B cell (primary cell): ENCODE results near the gene CEP44. TPM values are rescaled to one million over a fixed set of nuclear protein-coding genes. Genes with fewer than 3 reads are reported as not detected.

ENCODE experiments used
- ATAC-seq: fragments of 200-7000 bp; cut with Tn5 transposase; one replicate; pipeline ENCODE4 v1.10.0; 2021; ENCODE audit warnings: low read depth, mild to moderate bottlenecking, moderate number of reproducible peaks, moderate library complexity
- CTCF ChIA-PET: fragments of 350-600 bp; sonication (Branson Sonifier 250); formaldehyde crosslinking; loops from one replicate; lab custom pipeline; 2021; ENCODE audit warnings: antibody characterized with exemption, inconsistent platforms; lab: Charles Lee
- POLR2A ChIA-PET: fragments of 350-600 bp; sonication (Branson Sonifier 250); formaldehyde crosslinking; loops from one replicate; lab custom pipeline; 2021; ENCODE audit warnings: antibody characterized with exemption; lab: Charles Lee
- DNase-seq: peaks from one replicate; pipeline ENCODE4 v3.0.0; 2013
- H2AFZ ChIP-seq: 2 replicates; pipeline ENCODE4 v1.6.1; 2012; ENCODE audit warnings: mild to moderate bottlenecking, low read depth, low read length; ENCODE audit not compliant: insufficient read depth, poor library complexity, severe bottlenecking
- H3K27ac ChIP-seq, 2 donors: 1 replicate in 1 of 2; 2 replicates in 1 of 2; pipeline ENCODE4 v1.5.1; 2012 to 2013; ENCODE audit warnings: low read length in 2 of 2, mild to moderate bottlenecking in 2 of 2, moderate library complexity in 1 of 2
- H3K27me3 ChIP-seq, 4 experiments: fragments of 200-600 bp in 1 of 4; sonication (generic) in 1 of 4; replicated peaks in 1 of 4; 1 replicate in 2 of 4; 2 replicates in 2 of 4; pipeline versions ENCODE4 v1.6.1 to v1.7.0; 2013 to 2016; ENCODE audit warnings: low read length in 3 of 4, mild to moderate bottlenecking in 2 of 4, mixed read lengths in 1 of 4, moderate library complexity in 1 of 4; ENCODE audit not compliant: insufficient read depth in 4 of 4, control insufficient read depth in 3 of 4; ENCODE audit errors: control extremely low read depth in 1 of 4
- H3K36me3 ChIP-seq, 2 experiments: replicated peaks in 1 of 2; 1 replicate in 1 of 2; 2 replicates in 1 of 2; pipeline versions ENCODE4 v1.6.1 to v1.7.1; 2013; ENCODE audit warnings: low read length in 1 of 2; ENCODE audit not compliant: insufficient read depth in 2 of 2, control insufficient read depth in 1 of 2; ENCODE audit errors: control extremely low read depth in 1 of 2, extremely low read depth in 1 of 2
- H3K4me1 ChIP-seq, 2 donors: fragments of 200-600 bp in 1 of 2; sonication (generic) in 1 of 2; 1 replicate in 1 of 2; 2 replicates in 1 of 2; pipeline versions ENCODE4 v1.5.1 to v1.6.1; 2013 to 2017; ENCODE audit warnings: low read length in 2 of 2; ENCODE audit not compliant: control insufficient read depth in 2 of 2, insufficient read depth in 2 of 2
- H3K4me2 ChIP-seq: replicated peaks from 2 replicates; pipeline ENCODE3; 2012; ENCODE audit warnings: mild to moderate bottlenecking, low read depth, low read length; ENCODE audit not compliant: poor library complexity, severe bottlenecking
- H3K4me3 ChIP-seq, 5 experiments: fragments of 200-600 bp in 1 of 5; sonication (generic) in 1 of 5; 1 replicate in 3 of 5; 2 replicates in 2 of 5; pipeline versions ENCODE4 v1.5.1 to v1.7.0; 2011 to 2016; ENCODE audit warnings: low read length in 4 of 5, mild to moderate bottlenecking in 4 of 5, low read depth in 2 of 5, control low read depth in 1 of 5, moderate library complexity in 1 of 5; ENCODE audit not compliant: insufficient read depth in 1 of 5; ENCODE audit errors: control extremely low read depth in 1 of 5, extremely low read depth in 1 of 5
- H3K79me2 ChIP-seq: fragments of 200-600 bp; sonication (generic); one replicate; pipeline ENCODE4 v1.6.0; 2016; ENCODE audit warnings: low read length; ENCODE audit not compliant: control insufficient read depth, insufficient read depth
- H3K9ac ChIP-seq: fragments of 200-600 bp; sonication (generic); 2 replicates; pipeline ENCODE4 v1.6.1; 2017; ENCODE audit warnings: mild to moderate bottlenecking, low read length, moderate library complexity
- H3K9me3 ChIP-seq, 3 donors: one replicate each; pipeline versions ENCODE4 v1.6.1 to v1.7.1; 2013; ENCODE audit warnings: low read length in 2 of 3; ENCODE audit not compliant: control insufficient read depth in 2 of 3, insufficient read depth in 1 of 3; ENCODE audit errors: control extremely low read depth in 1 of 3
- H4K20me1 ChIP-seq: 2 replicates; pipeline ENCODE4 v1.6.0; 2012; ENCODE audit warnings: mild to moderate bottlenecking, low read length; ENCODE audit not compliant: insufficient read depth, control insufficient read depth, poor library complexity, severe bottlenecking
- H3K27ac Mint-ChIP-seq: one replicate; pipeline ENCODE4 v1.8.0; 2021; ENCODE audit warnings: mixed read lengths
- H3K27me3 Mint-ChIP-seq: one replicate; pipeline ENCODE4 v1.8.0; 2021; ENCODE audit warnings: mixed read lengths
- H3K4me1 Mint-ChIP-seq: one replicate; pipeline ENCODE4 v1.8.0; 2021; ENCODE audit warnings: mixed read lengths
- H3K4me3 Mint-ChIP-seq: one replicate; pipeline ENCODE4 v1.8.0; 2021; ENCODE audit warnings: mixed read lengths
- H3K9me3 Mint-ChIP-seq: one replicate; pipeline ENCODE4 v1.8.0; 2022; ENCODE audit warnings: mixed read lengths; ENCODE audit not compliant: insufficient read depth
- EZH2 ChIP-seq: IDR thresholded peaks from 2 replicates; pipeline ENCODE4 v1.6.1; 2012; ENCODE audit warnings: borderline replicate concordance, low read depth, mild to moderate bottlenecking, moderate library complexity, low read length; ENCODE audit not compliant: insufficient read depth, poor library complexity, severe bottlenecking
- WGBS: methylation state at CpG from one replicate; pipeline ENCODE4 v1.1.5; 2013; ENCODE audit warnings: missing lambda C conversion rate; ENCODE audit not compliant: insufficient coverage; 5-methylcytosine and 5-hydroxymethylcytosine counted together
- intact Hi-C: fragments of 100-400 bp; cut with micrococcal nuclease; formaldehyde crosslinking; loops from one replicate; pipeline ENCODE4 v1.10.0; 2022
- polyA plus RNA-seq: library from polyadenylated mRNA; depleted of rRNA; stranded (reverse); fragments of >200 nt; gene quantifications from 2 replicates; pipeline ENCODE4 v1.2.3, GENCODE V29; 2012
- total RNA-seq, 2 donors: library from RNA; stranded (reverse); fragments of 120-200 nt in 1 of 2; gene quantifications; 1 replicate in 1 of 2; 2 replicates in 1 of 2; pipeline versions ENCODE4 v1.2.3 to v1.2.4, GENCODE V29; 2013 to 2022
- TF ChIP-seq, protein P1 (sequence below): fragments of 200-600 bp; IDR thresholded peaks from one replicate; pipeline ENCODE4 v1.8.0; 2022; ENCODE audit warnings: antibody characterized with exemption, mild to moderate bottlenecking

The CEP44 gene
- total and polyA plus RNA-seq, 2 donors (not counting 1 experiment from before 2014, with no cell fraction given): 3.5 to 25.2 TPM

DNA sequence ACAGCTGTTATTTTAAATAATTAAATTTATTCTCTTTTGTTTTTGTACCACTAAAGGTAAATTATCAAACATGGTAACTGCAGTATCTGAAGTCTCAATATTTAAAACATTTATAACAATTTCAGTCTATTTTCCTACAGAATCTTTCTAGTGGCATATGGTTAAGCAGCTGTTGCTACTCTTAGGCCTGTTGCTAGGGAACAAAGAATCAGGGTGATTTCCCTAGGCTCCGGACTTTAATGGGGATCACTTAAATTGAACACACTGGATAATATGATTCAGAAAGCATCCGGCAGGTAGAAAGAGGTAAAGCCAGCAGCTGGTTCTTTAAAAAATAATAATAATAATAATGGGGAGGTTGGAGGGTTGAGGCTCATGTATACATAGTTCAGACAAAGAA is 17.8 kb upstream of the CEP44 start:
- ATAC-seq (no peak), DNase-seq (no peak)
- no peak overlapping the region for H3K4me3 Mint-ChIP-seq
- no peak overlapping the region for H2AFZ ChIP-seq
- no peak overlapping the region for H3K9ac ChIP-seq
- peaks cover 24% of the 10 kb centered on the region for H4K20me1 ChIP-seq
- H3K4me2 ChIP-seq: no peak overlapping the region
- no peak overlapping the region for H3K4me3 ChIP-seq
- H3K27ac ChIP-seq: no peak overlapping the region
- H3K79me2 ChIP-seq: peaks cover 50% of the 10 kb centered on the region
- CTCF ChIA-PET: no interaction called here
- POLR2A ChIA-PET: no interaction called here
- intact Hi-C loops: no loop called here
- H3K9me3 ChIP-seq: no peaks in the 10 kb centered on the region
- no CpG with 5 or more reads among the region's 2 CpGs for WGBS
- no peak overlapping the region for H3K27ac Mint-ChIP-seq
- H3K27me3 ChIP-seq: no peaks in the 10 kb centered on the region
- H3K27me3 Mint-ChIP-seq: no peaks in the 10 kb centered on the region
- peaks cover 0 to 3% of the 10 kb centered on the region in 2 experiments for H3K36me3 ChIP-seq
- no peaks in the 10 kb centered on the region for H3K9me3 Mint-ChIP-seq
- TF ChIP-seq, protein P1, sequence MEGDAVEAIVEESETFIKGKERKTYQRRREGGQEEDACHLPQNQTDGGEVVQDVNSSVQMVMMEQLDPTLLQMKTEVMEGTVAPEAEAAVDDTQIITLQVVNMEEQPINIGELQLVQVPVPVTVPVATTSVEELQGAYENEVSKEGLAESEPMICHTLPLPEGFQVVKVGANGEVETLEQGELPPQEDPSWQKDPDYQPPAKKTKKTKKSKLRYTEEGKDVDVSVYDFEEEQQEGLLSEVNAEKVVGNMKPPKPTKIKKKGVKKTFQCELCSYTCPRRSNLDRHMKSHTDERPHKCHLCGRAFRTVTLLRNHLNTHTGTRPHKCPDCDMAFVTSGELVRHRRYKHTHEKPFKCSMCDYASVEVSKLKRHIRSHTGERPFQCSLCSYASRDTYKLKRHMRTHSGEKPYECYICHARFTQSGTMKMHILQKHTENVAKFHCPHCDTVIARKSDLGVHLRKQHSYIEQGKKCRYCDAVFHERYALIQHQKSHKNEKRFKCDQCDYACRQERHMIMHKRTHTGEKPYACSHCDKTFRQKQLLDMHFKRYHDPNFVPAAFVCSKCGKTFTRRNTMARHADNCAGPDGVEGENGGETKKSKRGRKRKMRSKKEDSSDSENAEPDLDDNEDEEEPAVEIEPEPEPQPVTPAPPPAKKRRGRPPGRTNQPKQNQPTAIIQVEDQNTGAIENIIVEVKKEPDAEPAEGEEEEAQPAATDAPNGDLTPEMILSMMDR: no peak
- no peak for TF ChIP-seq EZH2
- H3K4me1 Mint-ChIP-seq: peaks cover 5% of the 10 kb centered on the region
- no peaks in the 10 kb centered on the region for H3K4me1 ChIP-seq

DNA sequence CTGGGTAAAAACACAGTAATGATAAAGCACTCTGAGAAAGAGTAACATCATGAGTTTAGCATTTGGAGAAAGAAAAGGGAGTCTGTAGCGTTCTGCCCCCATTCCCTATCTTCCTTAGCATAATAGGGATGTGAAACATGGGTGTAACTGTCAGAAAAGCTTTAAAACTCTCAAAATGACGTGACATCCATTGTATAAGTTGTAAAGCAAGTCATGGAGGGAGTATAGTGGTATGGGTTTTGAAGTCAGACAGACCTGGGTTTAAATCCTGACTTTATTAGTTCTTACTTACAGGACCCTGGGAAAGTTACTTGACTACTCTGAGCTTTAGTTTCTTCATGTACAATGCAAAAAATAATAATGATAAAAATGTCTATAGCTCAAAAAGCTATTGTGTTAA is 17.3 kb upstream of the CEP44 start:
- peaks cover 8% of the 10 kb centered on the region for H3K4me1 Mint-ChIP-seq
- H2AFZ ChIP-seq: no peak overlapping the region

More for the DNA sequence above, 17.3 kb upstream of the CEP44 start:
- ChIA-PET POLR2A (no interaction called here), CTCF (no interaction called here)
- no CpG with 5 or more reads among the region's 2 CpGs for WGBS
- H3K9me3 Mint-ChIP-seq: no peaks in the 10 kb centered on the region
- intact Hi-C loops: no loop called here
- no peak overlapping the region for H3K27ac Mint-ChIP-seq
- Histone ChIP-seq H4K20me1 (peaks cover 29% of the 10 kb centered on the region), H3K4me3 (no peak overlapping the region), H3K79me2 (peaks cover 55% of the 10 kb centered on the region), H3K27ac (no peak overlapping the region), H3K4me2 (no peak overlapping the region), H3K9ac (no peak overlapping the region), H3K4me1 (no peaks in the 10 kb centered on the region), H3K27me3 (no peaks in the 10 kb centered on the region), H3K36me3 (peaks cover 0 to 3% of the 10 kb centered on the region in 2 experiments), H3K9me3 (no peaks in the 10 kb centered on the region)
- ATAC-seq (no peak), DNase-seq (no peak)
- H3K4me3 Mint-ChIP-seq: no peak overlapping the region
- no peaks in the 10 kb centered on the region for H3K27me3 Mint-ChIP-seq
- TF ChIP-seq, protein P1: no peak
- no peak for TF ChIP-seq EZH2
